SKM-1 treated with dmso at 0.1 percent for 144 hours (cell line): ENCODE measurements around the gene PRKAR1B.

ENCODE experiments used
- DNase-seq: peaks from one replicate; lab custom pipeline; 2025; ENCODE audit not compliant: unreplicated experiment; lab: John Stamatoyannopoulos, UW

PRKAR1B gene

DNA sequence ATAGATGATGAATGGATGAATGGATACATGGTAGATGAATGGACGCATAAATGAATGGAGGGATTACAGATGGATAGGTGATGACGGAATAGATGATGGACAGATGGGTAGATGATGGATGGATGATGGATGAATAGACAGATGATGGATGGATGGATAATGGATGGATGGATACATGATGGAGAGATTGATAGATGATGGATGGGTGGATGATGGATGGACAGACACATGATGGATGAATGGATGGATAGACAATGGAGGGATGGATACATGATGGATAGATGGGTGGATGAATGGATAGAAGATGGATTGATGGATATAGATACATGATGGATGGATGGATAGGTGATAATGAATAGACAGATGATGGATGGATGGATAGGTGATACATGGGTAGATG, 198.6 kb downstream of the PRKAR1B start:
- DNase-seq: no peak

- no peak for DNase-seq
Measured at GRCh38 chr7:527723-528122, 199.4 kb downstream of the PRKAR1B start.

- DNase-seq: no peak
Measured at GRCh38 chr7:526460-527034, 200.5 kb downstream of the PRKAR1B start.

DNA sequence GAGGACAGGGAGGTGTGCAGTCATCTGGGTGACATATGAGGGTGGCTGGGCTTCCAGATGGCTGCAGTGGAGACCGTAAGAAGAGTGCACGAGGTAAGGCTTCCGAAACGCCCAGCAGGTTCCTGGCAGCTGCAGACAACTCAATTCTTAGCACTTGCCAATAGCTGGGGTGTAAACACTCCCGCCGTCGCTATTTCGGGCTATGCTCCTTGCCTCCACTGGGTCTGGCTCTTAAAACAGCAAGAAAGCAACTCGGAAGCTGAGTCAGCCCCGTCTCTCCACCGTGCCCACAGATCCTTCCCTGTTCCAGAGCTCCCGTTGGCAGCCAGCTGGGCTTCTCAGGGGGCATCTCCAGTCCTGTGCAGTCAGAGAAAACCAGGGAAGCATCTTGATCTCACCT, 201.3 kb downstream of the PRKAR1B start:
- no peak for DNase-seq

DNA sequence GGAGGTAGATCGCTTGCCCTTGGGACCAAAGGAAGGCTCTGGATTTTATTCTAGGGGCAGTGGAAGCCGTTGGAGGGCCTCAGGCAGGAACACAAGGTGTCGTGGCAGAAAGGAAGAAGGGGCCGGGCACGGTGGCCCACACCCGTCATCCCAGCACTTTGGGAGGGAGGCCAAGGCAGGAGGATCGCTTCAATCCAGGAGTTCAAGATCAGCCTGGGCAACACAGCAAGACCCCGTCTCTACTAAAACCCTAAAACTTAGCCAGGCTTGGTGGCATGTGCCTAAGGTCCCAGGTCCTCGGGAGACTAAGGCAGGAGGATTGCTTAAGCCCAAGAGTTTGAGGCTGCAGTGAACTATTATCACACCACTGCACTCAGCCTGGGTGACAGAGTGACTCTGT, 202.3 kb downstream of the PRKAR1B start:
- no peak for DNase-seq

- DNase-seq: no peak
Measured at GRCh38 chr7:523347-524336, 203.4 kb downstream of the PRKAR1B start.

DNA sequence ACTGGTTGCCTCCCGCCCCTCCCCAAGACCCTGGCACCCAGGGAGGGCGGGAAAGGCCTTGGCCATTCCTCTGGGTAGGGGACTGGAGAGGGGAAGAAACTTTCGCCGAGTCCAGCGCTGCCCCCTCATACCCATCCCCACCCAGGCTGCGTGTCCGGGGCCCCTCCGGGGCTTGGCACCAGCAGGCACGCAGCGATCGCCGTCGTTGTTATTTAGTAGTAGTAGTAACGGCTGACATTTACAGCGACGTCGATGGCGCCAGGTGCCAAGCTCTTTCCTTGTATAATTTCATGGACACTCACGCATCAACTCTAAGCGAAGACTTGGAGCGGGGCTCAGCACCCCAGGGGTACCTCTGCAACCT, 204.1 kb downstream of the PRKAR1B start:
- DNase-seq: no peak

- no peak for DNase-seq
Measured at GRCh38 chr7:522071-522950, 204.8 kb downstream of the PRKAR1B start.

DNA sequence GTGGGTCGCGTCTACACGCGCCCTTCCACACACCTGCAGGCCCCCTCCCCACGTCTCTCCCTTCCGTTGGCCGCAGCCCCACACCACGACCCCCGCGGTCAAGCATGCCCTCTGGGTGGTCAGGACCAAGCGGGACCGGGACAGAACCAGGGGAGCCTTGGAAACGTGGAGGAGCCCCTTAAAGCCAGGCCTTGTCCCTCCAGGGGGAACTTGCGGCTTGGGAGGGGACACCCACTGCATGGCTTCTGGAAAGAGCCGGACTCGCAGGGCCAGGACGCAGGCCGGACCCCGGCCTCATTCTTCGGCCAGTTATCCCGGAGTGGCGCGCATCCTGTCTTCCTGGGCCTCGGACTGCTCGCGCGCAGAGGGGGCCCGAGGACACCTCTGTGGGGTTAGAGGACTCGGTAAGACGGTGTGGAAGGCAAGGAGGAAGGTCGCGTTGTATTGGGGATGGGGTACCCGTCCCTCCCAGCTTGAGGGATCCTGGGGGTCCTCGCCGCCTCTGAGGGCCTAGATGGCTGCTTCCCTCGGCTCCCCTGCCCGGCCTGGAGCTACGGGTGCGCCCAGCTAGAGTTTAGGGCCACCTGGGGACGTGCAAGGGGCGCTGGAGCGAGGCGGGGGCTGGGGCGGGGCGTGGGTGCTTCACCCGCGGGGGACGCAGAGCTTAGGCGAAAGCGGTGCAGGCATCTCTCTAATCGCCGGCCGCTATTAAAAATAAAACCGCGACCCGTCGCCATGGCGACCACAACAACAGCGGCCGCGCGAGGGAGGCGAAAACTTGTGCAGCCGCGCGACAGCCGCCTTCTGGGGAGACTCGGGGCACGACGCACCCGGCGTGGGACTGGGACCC, 205.6 kb downstream of the PRKAR1B start:
- no peak for DNase-seq

- DNase-seq: no peak
Measured at GRCh38 chr7:520503-521161, 206.4 kb downstream of the PRKAR1B start.

DNA sequence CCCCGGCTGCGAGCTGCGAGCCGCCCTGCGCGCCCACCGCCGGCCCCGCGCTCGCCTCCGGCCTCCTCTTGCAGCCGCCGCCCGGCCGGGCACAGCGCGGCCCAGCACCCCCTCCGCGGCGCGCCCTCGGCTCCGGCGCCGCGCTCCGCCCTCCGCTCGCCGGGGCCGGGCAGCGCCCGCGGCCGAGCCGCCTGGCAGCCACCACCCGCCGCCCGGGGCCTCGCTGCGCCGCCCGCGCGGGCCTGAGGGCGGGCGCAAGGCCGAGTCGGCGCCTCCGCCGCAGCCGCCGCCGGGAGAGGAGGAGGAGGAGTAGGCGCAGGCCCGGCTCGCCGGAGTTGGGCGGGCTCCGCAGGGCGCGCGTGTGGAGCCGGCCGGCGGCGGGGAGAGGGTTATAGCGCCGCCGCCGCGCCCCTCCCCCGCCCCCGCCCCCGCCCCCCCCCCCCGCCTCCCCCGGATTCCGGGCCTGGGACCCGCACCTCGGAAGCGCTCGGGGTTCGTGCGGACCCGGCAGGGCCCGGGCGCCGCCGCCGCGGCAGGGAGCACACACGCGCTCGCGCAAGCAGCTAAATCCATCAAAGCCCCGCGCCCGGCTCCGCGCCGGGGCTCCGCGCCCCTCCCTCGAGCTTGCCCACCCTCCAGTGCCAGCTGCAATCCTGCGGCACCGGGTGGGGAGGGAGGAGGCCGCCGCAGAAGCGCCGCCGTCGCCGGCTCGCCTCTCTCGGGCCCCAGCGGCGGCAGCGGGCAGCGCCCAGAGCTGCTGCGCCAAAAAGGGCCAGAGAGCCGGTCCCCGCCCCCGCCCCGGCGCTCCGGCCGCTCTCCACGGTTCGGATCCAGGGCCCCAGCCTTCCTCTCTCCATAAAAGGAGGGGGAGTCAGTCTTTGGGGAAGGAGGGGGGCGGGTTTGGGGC, 207.3 kb downstream of the PRKAR1B start, which contains the start of gene PDGFA:
Gene PDGFA, minus strand, starts transcription at position 363 of the 907 bp plus-strand sequence. CDS start 845 bp downstream, outside the sequence.
- DNase-seq: no peak

DNA sequence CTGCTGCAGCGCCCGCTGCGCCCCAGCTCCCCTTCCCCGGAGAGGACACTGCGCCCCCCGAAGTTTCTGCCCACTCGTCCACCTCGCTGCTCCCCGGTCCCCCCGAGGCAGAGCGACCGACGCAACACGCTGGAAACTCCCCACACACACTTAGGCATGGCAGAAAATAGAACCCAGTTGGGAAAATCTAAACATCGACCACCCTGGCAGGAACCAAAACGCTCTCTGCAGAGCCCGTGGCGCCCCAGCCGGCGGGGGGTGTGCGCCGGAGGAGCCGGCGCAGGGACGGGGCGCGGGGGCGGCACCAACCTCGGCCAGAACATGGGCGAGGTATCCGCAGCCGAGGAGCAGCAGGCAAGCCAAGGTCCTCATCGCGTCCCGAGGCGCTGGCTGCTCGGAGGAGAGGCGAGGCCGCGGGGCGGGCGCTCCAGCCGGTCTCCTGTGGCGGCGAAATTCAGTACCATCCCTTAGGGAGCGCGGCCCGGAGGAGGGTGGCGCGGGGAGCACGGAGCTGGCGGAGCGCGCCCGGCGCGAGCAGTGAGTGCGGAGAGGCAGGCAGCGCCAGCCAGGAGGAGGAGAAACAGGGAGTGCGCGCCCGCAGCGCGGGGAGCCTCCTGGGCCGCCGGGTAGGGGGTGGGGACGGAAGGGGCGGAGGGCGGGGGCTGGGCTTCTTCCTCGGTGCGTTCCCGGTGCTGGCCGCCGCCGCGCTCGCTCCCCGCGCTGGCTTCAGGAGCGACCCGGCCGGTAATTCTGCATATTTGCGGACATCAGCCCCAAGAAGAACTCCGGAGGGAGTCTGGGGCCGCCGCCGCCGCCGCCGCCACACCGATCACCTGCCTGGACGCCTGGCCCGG, 208.2 kb downstream of the PRKAR1B start:
- DNase-seq: no peak

- DNase-seq: no peak
Measured at GRCh38 chr7:517774-518629, 209.1 kb downstream of the PRKAR1B start.

DNA sequence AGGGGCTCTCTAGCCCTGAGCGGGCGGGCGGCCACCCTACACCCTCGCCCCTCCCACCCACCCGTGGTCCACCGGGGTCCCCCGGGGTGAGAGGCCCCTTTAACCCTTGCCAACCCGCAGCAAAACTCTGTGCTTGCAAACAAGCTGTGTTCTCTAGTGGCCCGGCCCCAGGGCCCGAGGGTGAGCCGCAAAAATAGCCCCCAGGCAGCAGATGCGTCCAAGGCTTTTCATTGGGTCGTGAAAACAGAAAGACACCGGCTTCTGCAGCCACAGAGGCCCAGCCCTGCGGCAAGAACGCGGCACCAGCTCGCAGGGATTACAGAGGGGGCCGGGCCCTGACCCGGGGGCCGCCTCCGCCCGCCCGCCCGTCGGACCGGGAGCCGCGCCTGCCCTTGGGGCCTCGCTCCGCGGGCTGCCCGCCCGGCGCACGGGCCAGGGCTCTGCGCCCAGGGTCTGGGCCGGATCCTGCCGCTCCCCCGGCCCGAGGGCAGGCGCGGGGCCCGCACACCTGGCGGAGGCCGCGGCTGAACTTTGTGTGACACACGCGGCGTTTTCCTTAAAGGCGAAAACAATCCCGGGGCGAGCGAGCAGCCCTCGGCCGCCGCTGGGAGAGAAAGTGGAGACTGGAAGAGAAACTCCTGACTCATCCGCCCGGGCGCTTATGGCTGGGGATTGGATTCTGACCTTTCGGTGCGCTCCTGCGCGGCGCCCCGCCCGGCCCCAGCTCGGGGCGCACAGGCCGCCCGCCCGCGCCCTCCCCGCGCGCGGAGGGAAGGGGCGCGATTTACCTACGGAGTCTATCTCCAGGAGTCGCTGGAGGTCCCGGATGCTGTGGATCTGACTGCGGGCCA, 210.2 kb downstream of the PRKAR1B start:
- DNase-seq: no peak

- DNase-seq: no peak
Measured at GRCh38 chr7:516216-516605, 210.9 kb downstream of the PRKAR1B start.

DNA sequence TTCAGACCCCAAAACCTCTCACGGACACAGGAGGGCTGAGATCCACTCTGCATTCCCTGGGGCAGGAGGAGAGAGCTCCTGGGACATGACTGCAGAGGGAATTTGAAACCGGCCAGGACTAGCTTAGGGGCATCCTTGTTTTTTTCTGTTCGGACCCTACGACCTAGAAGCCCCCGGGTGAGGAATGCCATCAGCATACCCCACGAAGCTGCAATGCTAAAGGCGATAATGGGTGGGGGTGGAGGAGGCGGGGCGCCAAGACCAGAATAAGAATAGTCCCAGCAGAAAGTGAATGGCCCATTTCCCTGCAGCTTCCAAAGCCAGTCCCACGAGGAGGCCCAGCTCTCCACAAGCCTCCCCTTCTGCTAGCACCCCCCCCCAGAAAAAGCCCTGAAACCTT, 211.5 kb downstream of the PRKAR1B start:
- no peak for DNase-seq
